BE2C (cell line): ENCODE results near the gene WASL.

Source experiments
- DNase-seq: peaks from one replicate; pipeline ENCODE4 v3.0.0-alpha.2; 2020
- H3K27me3 ChIP-seq: fragments of 250-450 bp; sonication (Bioruptor Pico); 2 replicates; pipeline ENCODE4 v1.5.1; 2020; ENCODE audit warnings: mild to moderate bottlenecking
- H3K36me3 ChIP-seq: fragments of 250-450 bp; sonication (Bioruptor Pico); 2 replicates; pipeline ENCODE4 v1.5.1; 2020; ENCODE audit warnings: mild to moderate bottlenecking
- H3K4me1 ChIP-seq: fragments of 250-450 bp; sonication (Bioruptor Pico); 2 replicates; pipeline ENCODE4 v1.5.1; 2020
- H3K4me3 ChIP-seq: 2 replicates; pipeline ENCODE4 v1.5.1; 2011; ENCODE audit warnings: low read depth, low read length
- H3K9me3 ChIP-seq: fragments of 250-450 bp; sonication (Bioruptor Pico); 2 replicates; pipeline ENCODE4 v1.5.1; 2020
- TF ChIP-seq, protein P1 (sequence below): IDR thresholded peaks from 2 replicates; pipeline ENCODE4 v1.5.1; 2012; ENCODE audit warnings: mild to moderate bottlenecking, low read depth, low read length

Gene WASL

GRCh38 chr7:123643495-123644441 is 105.0 kb downstream of the WASL start:
- peak overlapping the region; percentile 26 for H3K4me3 ChIP-seq
- no peaks in the 10 kb centered on the region for H3K36me3 ChIP-seq
- no peaks in the 10 kb centered on the region for H3K27me3 ChIP-seq
- TF ChIP-seq, protein P1, sequence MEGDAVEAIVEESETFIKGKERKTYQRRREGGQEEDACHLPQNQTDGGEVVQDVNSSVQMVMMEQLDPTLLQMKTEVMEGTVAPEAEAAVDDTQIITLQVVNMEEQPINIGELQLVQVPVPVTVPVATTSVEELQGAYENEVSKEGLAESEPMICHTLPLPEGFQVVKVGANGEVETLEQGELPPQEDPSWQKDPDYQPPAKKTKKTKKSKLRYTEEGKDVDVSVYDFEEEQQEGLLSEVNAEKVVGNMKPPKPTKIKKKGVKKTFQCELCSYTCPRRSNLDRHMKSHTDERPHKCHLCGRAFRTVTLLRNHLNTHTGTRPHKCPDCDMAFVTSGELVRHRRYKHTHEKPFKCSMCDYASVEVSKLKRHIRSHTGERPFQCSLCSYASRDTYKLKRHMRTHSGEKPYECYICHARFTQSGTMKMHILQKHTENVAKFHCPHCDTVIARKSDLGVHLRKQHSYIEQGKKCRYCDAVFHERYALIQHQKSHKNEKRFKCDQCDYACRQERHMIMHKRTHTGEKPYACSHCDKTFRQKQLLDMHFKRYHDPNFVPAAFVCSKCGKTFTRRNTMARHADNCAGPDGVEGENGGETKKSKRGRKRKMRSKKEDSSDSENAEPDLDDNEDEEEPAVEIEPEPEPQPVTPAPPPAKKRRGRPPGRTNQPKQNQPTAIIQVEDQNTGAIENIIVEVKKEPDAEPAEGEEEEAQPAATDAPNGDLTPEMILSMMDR: no peak
- H3K4me1 ChIP-seq: peaks cover 36% of the 10 kb centered on the region
- peak; percentile 79 for DNase-seq
- no peaks in the 10 kb centered on the region for H3K9me3 ChIP-seq

DNA sequence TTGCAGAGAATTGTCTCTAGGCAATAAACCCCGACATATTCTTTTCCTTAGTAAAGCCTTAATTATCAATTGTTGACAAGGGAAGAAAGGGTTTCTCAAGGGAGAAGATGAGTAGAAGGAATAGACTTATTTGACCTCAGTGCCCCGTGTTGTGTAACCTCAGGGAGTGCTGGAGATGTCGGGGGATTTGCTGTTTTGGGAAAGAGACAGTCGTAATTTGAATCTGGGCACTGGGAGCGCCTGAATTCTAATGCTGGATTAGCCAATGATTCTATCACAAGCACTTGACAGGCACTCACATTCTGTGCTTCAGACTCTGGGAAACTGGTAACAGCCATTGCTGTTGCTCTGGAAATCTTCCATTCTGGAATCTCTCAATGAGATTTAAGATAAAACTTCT is 106.9 kb downstream of the WASL start:
- TF ChIP-seq, protein P1: no peak
- Histone ChIP-seq H3K4me3 (no peak overlapping the region), H3K27me3 (no peaks in the 10 kb centered on the region), H3K4me1 (peaks cover 29% of the 10 kb centered on the region), H3K36me3 (no peaks in the 10 kb centered on the region), H3K9me3 (no peaks in the 10 kb centered on the region)
- no peak for DNase-seq

DNA sequence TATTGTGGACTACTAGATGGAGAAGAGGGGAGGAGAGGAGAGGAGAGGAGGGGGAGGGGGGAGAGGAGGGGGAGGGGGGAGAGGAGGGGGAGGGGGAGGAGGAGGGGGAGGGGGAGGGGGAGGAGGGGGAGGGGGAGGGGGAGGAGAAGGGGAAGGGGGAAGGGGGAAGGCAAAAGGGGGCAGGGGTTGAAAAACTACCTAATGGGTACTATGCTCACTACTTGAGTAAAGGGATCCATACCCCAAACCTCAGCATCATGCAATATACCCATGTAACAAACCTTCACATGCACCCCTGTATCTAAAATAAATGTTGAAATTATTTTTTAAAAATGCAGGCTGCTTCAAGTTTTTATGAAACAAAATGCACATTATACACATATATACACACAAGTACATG is 108.2 kb downstream of the WASL start:
- H3K4me3 ChIP-seq: no peak overlapping the region

GRCh38 chr7:123639631-123640030 is 109.2 kb downstream of the WASL start:
- no peaks in the 10 kb centered on the region for H3K9me3 ChIP-seq
- TF ChIP-seq, protein P1: no peak
- no peak for DNase-seq
- H3K36me3 ChIP-seq: no peaks in the 10 kb centered on the region
- no peak overlapping the region for H3K4me3 ChIP-seq
- peaks cover 14% of the 10 kb centered on the region for H3K4me1 ChIP-seq
- H3K27me3 ChIP-seq: no peaks in the 10 kb centered on the region

More for the DNA sequence above, 108.2 kb downstream of the WASL start:
- DNase-seq: no peak
- TF ChIP-seq, protein P1: no peak
- H3K27me3 ChIP-seq: no peaks in the 10 kb centered on the region
- H3K9me3 ChIP-seq: no peaks in the 10 kb centered on the region
- no peaks in the 10 kb centered on the region for H3K36me3 ChIP-seq
- peaks cover 21% of the 10 kb centered on the region for H3K4me1 ChIP-seq

GRCh38 chr7:123637878-123638277 is 110.9 kb downstream of the WASL start:
- no peak overlapping the region for H3K4me3 ChIP-seq
- TF ChIP-seq, protein P1: no peak

GRCh38 chr7:123637203-123637602 is 111.6 kb downstream of the WASL start:
- TF ChIP-seq, protein P1: peak; percentile 32; the same call in 1 of the 2 replicates
- Histone ChIP-seq H3K9me3 (no peaks in the 10 kb centered on the region), H3K4me1 (no peaks in the 10 kb centered on the region; the same call in 1 of the 2 replicates), H3K36me3 (no peaks in the 10 kb centered on the region), H3K27me3 (no peaks in the 10 kb centered on the region), H3K4me3 (no peak overlapping the region)
- DNase-seq: no peak

More at GRCh38 chr7:123637878-123638277, 110.9 kb downstream of the WASL start:
- H3K36me3 ChIP-seq: no peaks in the 10 kb centered on the region
- H3K4me1 ChIP-seq: no peaks in the 10 kb centered on the region; the same call in 1 of the 2 replicates
- no peaks in the 10 kb centered on the region for H3K27me3 ChIP-seq
- no peaks in the 10 kb centered on the region for H3K9me3 ChIP-seq
- no peak for DNase-seq
